Activated T-helper 17 cell treated with anti-CD3 and anti-CD28 coated beads, Interleukin-2, amount 50 U/mL, for 72 hours (primary cell): Measurements from ENCODE around the gene ROBO1. TPM values are rescaled to one million over a fixed set of nuclear protein-coding genes. Genes with fewer than 3 reads are reported as not detected.

ENCODE experiments used
- ATAC-seq: fragments of 150-1000 bp; cut with Tn5 transposase; replicated peaks from 2 replicates; pipeline ENCODE4 v1.10.0; 2021; ENCODE audit warnings: mild to moderate bottlenecking, moderate library complexity
- H3K27ac Mint-ChIP-seq: one replicate; pipeline ENCODE4 v1.8.0; 2022; ENCODE audit warnings: mixed read lengths
- H3K27me3 Mint-ChIP-seq: one replicate; pipeline ENCODE4 v1.8.0; 2022; ENCODE audit warnings: mixed read lengths
- H3K36me3 Mint-ChIP-seq: one replicate; pipeline ENCODE4 v1.8.0; 2022; ENCODE audit warnings: low read depth, mild to moderate bottlenecking, mixed read lengths
- H3K4me1 Mint-ChIP-seq: one replicate; pipeline ENCODE4 v1.8.0; 2022; ENCODE audit warnings: mixed read lengths
- H3K4me3 Mint-ChIP-seq: one replicate; pipeline ENCODE4 v1.8.0; 2022; ENCODE audit warnings: mild to moderate bottlenecking, mixed read lengths
- H3K9me3 Mint-ChIP-seq: one replicate; pipeline ENCODE4 v1.8.0; 2022; ENCODE audit warnings: mixed read lengths
- total RNA-seq, 2 donors: library from RNA; stranded (reverse); gene quantifications; one replicate each; pipeline ENCODE4 v1.2.3, GENCODE V29; 2022

The ROBO1 gene
- total RNA-seq, 2 donors from 2014 or later = not detected

- Mint-ChIP-seq H3K4me1 (no peaks in the 10 kb centered on the region), H3K4me3 (no peak overlapping the region), H3K27me3 (no peaks in the 10 kb centered on the region), H3K27ac (no peak overlapping the region), H3K36me3 (no peaks in the 10 kb centered on the region), H3K9me3 (peaks cover 10% of the 10 kb centered on the region)
- no peak for ATAC-seq
These were observed 482.4 kb downstream of the ROBO1 start for GRCh38 chr3:79285380-79285779.

- no peak overlapping the region for H3K4me3 Mint-ChIP-seq
- no peak overlapping the region for H3K27ac Mint-ChIP-seq
- H3K9me3 Mint-ChIP-seq = peaks cover 10% of the 10 kb centered on the region
- ATAC-seq = no peak
- H3K36me3 Mint-ChIP-seq = no peaks in the 10 kb centered on the region
- H3K27me3 Mint-ChIP-seq = no peaks in the 10 kb centered on the region
- H3K4me1 Mint-ChIP-seq = no peaks in the 10 kb centered on the region
These were observed 483.0 kb downstream of the ROBO1 start for GRCh38 chr3:79284781-79285180.

- no peaks in the 10 kb centered on the region for H3K4me1 Mint-ChIP-seq
- no peak for ATAC-seq
- H3K27ac Mint-ChIP-seq = no peak overlapping the region
- no peaks in the 10 kb centered on the region for H3K27me3 Mint-ChIP-seq
- no peak overlapping the region for H3K4me3 Mint-ChIP-seq
- peaks cover 8% of the 10 kb centered on the region for H3K9me3 Mint-ChIP-seq
- no peaks in the 10 kb centered on the region for H3K36me3 Mint-ChIP-seq
These were observed 489.1 kb downstream of the ROBO1 start for GRCh38 chr3:79278681-79279080.

- no peak overlapping the region for H3K4me3 Mint-ChIP-seq
- ATAC-seq = no peak
- H3K36me3 Mint-ChIP-seq = no peaks in the 10 kb centered on the region
- H3K27ac Mint-ChIP-seq = no peak overlapping the region
- H3K27me3 Mint-ChIP-seq = no peaks in the 10 kb centered on the region
- peaks cover 21% of the 10 kb centered on the region for H3K9me3 Mint-ChIP-seq
- no peaks in the 10 kb centered on the region for H3K4me1 Mint-ChIP-seq
These were observed 499.4 kb downstream of the ROBO1 start for GRCh38 chr3:79268422-79268821.

GRCh38 chr3:79264892-79265291 is 502.9 kb downstream of the ROBO1 start:
- Mint-ChIP-seq H3K27ac (no peak overlapping the region), H3K36me3 (no peaks in the 10 kb centered on the region), H3K4me1 (no peaks in the 10 kb centered on the region), H3K27me3 (no peaks in the 10 kb centered on the region), H3K9me3 (peaks cover 14% of the 10 kb centered on the region), H3K4me3 (no peak overlapping the region)
- ATAC-seq = no peak

- peaks cover 12% of the 10 kb centered on the region for H3K9me3 Mint-ChIP-seq
- no peak for ATAC-seq
- H3K27ac Mint-ChIP-seq = no peak overlapping the region
- no peak overlapping the region for H3K4me3 Mint-ChIP-seq
- no peaks in the 10 kb centered on the region for H3K27me3 Mint-ChIP-seq
- H3K36me3 Mint-ChIP-seq = no peaks in the 10 kb centered on the region
- H3K4me1 Mint-ChIP-seq = no peaks in the 10 kb centered on the region
These were observed 504.4 kb downstream of the ROBO1 start for GRCh38 chr3:79263423-79263822.

GRCh38 chr3:79258479-79258878 is 509.3 kb downstream of the ROBO1 start:
- H3K27me3 Mint-ChIP-seq = no peaks in the 10 kb centered on the region
- ATAC-seq = no peak
- H3K4me1 Mint-ChIP-seq = no peaks in the 10 kb centered on the region
- H3K27ac Mint-ChIP-seq = no peak overlapping the region
- H3K4me3 Mint-ChIP-seq = no peak overlapping the region
- peaks cover 10% of the 10 kb centered on the region for H3K9me3 Mint-ChIP-seq
- no peaks in the 10 kb centered on the region for H3K36me3 Mint-ChIP-seq

- H3K27ac Mint-ChIP-seq = no peak overlapping the region
- no peak overlapping the region for H3K4me3 Mint-ChIP-seq
- no peaks in the 10 kb centered on the region for H3K4me1 Mint-ChIP-seq
- H3K27me3 Mint-ChIP-seq = no peaks in the 10 kb centered on the region
- H3K36me3 Mint-ChIP-seq = no peaks in the 10 kb centered on the region
- ATAC-seq = no peak
- peaks cover 10% of the 10 kb centered on the region for H3K9me3 Mint-ChIP-seq
These were observed 510.0 kb downstream of the ROBO1 start for GRCh38 chr3:79257791-79258190.

GRCh38 chr3:79255702-79256101 is 512.1 kb downstream of the ROBO1 start:
- H3K27me3 Mint-ChIP-seq = no peaks in the 10 kb centered on the region
- no peak overlapping the region for H3K4me3 Mint-ChIP-seq
- H3K4me1 Mint-ChIP-seq = no peaks in the 10 kb centered on the region
- H3K9me3 Mint-ChIP-seq = peaks cover 11% of the 10 kb centered on the region
- H3K36me3 Mint-ChIP-seq = no peaks in the 10 kb centered on the region
- ATAC-seq = no peak
- H3K27ac Mint-ChIP-seq = no peak overlapping the region

- H3K27me3 Mint-ChIP-seq = no peaks in the 10 kb centered on the region
- H3K36me3 Mint-ChIP-seq = no peaks in the 10 kb centered on the region
- no peaks in the 10 kb centered on the region for H3K4me1 Mint-ChIP-seq
- no peak for ATAC-seq
- peaks cover 11% of the 10 kb centered on the region for H3K9me3 Mint-ChIP-seq
- H3K4me3 Mint-ChIP-seq = no peak overlapping the region
- no peak overlapping the region for H3K27ac Mint-ChIP-seq
These were observed 512.5 kb downstream of the ROBO1 start for GRCh38 chr3:79255292-79255691.

GRCh38 chr3:79253704-79254103 is 514.1 kb downstream of the ROBO1 start:
- Mint-ChIP-seq H3K9me3 (peaks cover 18% of the 10 kb centered on the region), H3K36me3 (no peaks in the 10 kb centered on the region), H3K27ac (no peak overlapping the region), H3K27me3 (no peaks in the 10 kb centered on the region), H3K4me3 (no peak overlapping the region), H3K4me1 (no peaks in the 10 kb centered on the region)
- no peak for ATAC-seq

GRCh38 chr3:79253271-79253670 is 514.5 kb downstream of the ROBO1 start:
- no peak for ATAC-seq
- Mint-ChIP-seq H3K27ac (no peak overlapping the region), H3K4me1 (no peaks in the 10 kb centered on the region), H3K4me3 (no peak overlapping the region), H3K27me3 (no peaks in the 10 kb centered on the region), H3K9me3 (peaks cover 18% of the 10 kb centered on the region), H3K36me3 (no peaks in the 10 kb centered on the region)

- Mint-ChIP-seq H3K27me3 (no peaks in the 10 kb centered on the region), H3K36me3 (no peaks in the 10 kb centered on the region), H3K27ac (no peak overlapping the region), H3K9me3 (peaks cover 18% of the 10 kb centered on the region), H3K4me1 (no peaks in the 10 kb centered on the region), H3K4me3 (no peak overlapping the region)
- no peak for ATAC-seq
These were observed 517.1 kb downstream of the ROBO1 start for GRCh38 chr3:79250746-79251145.

- no peak overlapping the region for H3K4me3 Mint-ChIP-seq
- no peaks in the 10 kb centered on the region for H3K27me3 Mint-ChIP-seq
- H3K9me3 Mint-ChIP-seq = peaks cover 18% of the 10 kb centered on the region
- no peak for ATAC-seq
- no peaks in the 10 kb centered on the region for H3K36me3 Mint-ChIP-seq
- H3K4me1 Mint-ChIP-seq = no peaks in the 10 kb centered on the region
- no peak overlapping the region for H3K27ac Mint-ChIP-seq
These were observed 518.1 kb downstream of the ROBO1 start for GRCh38 chr3:79249701-79250100.

- no peak for ATAC-seq
- no peak overlapping the region for H3K4me3 Mint-ChIP-seq
- H3K4me1 Mint-ChIP-seq = no peaks in the 10 kb centered on the region
- H3K36me3 Mint-ChIP-seq = no peaks in the 10 kb centered on the region
- peaks cover 14% of the 10 kb centered on the region for H3K9me3 Mint-ChIP-seq
- no peaks in the 10 kb centered on the region for H3K27me3 Mint-ChIP-seq
- H3K27ac Mint-ChIP-seq = no peak overlapping the region
These were observed 520.1 kb downstream of the ROBO1 start for GRCh38 chr3:79247725-79248043.

- Mint-ChIP-seq H3K4me1 (no peaks in the 10 kb centered on the region), H3K36me3 (no peaks in the 10 kb centered on the region), H3K9me3 (peaks cover 10% of the 10 kb centered on the region), H3K27me3 (no peaks in the 10 kb centered on the region), H3K27ac (no peak overlapping the region), H3K4me3 (no peak overlapping the region)
- ATAC-seq = no peak
These were observed 520.7 kb downstream of the ROBO1 start for GRCh38 chr3:79246875-79247724.
